CD4-positive, alpha-beta T cell treated with Interleukin-15 for 4 hours (primary cell): ENCODE data around the gene PELI3.

Source experiments
- DNase-seq: peaks from one replicate; pipeline ENCODE4 v3.0.0-alpha.2; 2020; ENCODE audit warnings: low spot score

Gene PELI3

GRCh38 chr11:66505276-66505816 is 38.6 kb downstream of the PELI3 start:
- DNase-seq: no peak

- no peak for DNase-seq
Observed at GRCh38 chr11:66509131-66509561, 42.4 kb downstream of the PELI3 start.

- peak; percentile 82 for DNase-seq
Observed at GRCh38 chr11:66510271-66510989, 43.7 kb downstream of the PELI3 start, which contains the start of gene BBS1. TSS of gene BBS1 (plus strand) at chr11:66510635. CDS start at chr11:66510660, 25 bp downstream.

- DNase-seq: no peak
Observed at GRCh38 chr11:66510990-66511339, 44.3 kb downstream of the PELI3 start.

- no peak for DNase-seq
Observed at GRCh38 chr11:66523611-66524010, 56.9 kb downstream of the PELI3 start.

GRCh38 chr11:66524304-66525040 is 57.8 kb downstream of the PELI3 start:
- DNase-seq: no peak
